BJ (cell line): ENCODE results near the gene CDKN2B-AS1. TPM values are rescaled to one million over a fixed set of nuclear protein-coding genes. Genes with fewer than 3 reads are reported as not detected.

Experiments used
- CTCF ChIA-PET: fragments of 350-600 bp; formaldehyde crosslinking; extraction: SDS; loops from one replicate; lab custom pipeline; 2021; ENCODE audit warnings: antibody characterized with exemption, inconsistent platforms; lab: Yijun Ruan, JAX
- POLR2A ChIA-PET: fragments of 300-600 bp; sonication (Branson Sonifier 250); formaldehyde crosslinking; extraction: SDS; loops from one replicate; lab custom pipeline; 2021; ENCODE audit warnings: antibody characterized with exemption; lab: Charles Lee
- DNase-seq: peaks from one replicate; pipeline ENCODE4 v3.0.0-alpha.2; 2011; ENCODE audit warnings: low read depth
- H3K27me3 ChIP-seq: 2 replicates; pipeline ENCODE4 v1.6.0; 2011; ENCODE audit warnings: low read length; ENCODE audit not compliant: control insufficient read depth, insufficient read depth
- H3K36me3 ChIP-seq: 2 replicates; pipeline ENCODE4 v1.5.1; 2011; ENCODE audit warnings: low read length; ENCODE audit not compliant: control insufficient read depth, insufficient read depth
- H3K4me3 ChIP-seq: 2 replicates; pipeline ENCODE4 v1.5.1; 2011; ENCODE audit warnings: low read depth, mild to moderate bottlenecking, control low read depth, low read length
- polyA plus RNA-seq: library from polyadenylated mRNA; depleted of rRNA; stranded (reverse); fragments of >200 nt; gene quantifications from 2 replicates; pipeline ENCODE4 v1.2.3, GENCODE V29; 2011
- TF ChIP-seq, protein P1 (sequence below): IDR thresholded peaks from 2 replicates; pipeline ENCODE4 v1.5.1; 2011; ENCODE audit warnings: low read depth, mild to moderate bottlenecking, control low read depth, inconsistent platforms, low read length, moderate library complexity; ENCODE audit not compliant: insufficient read depth

Gene CDKN2B-AS1
- polyA plus RNA-seq, 1 experiment: 0.59 TPM

DNA sequence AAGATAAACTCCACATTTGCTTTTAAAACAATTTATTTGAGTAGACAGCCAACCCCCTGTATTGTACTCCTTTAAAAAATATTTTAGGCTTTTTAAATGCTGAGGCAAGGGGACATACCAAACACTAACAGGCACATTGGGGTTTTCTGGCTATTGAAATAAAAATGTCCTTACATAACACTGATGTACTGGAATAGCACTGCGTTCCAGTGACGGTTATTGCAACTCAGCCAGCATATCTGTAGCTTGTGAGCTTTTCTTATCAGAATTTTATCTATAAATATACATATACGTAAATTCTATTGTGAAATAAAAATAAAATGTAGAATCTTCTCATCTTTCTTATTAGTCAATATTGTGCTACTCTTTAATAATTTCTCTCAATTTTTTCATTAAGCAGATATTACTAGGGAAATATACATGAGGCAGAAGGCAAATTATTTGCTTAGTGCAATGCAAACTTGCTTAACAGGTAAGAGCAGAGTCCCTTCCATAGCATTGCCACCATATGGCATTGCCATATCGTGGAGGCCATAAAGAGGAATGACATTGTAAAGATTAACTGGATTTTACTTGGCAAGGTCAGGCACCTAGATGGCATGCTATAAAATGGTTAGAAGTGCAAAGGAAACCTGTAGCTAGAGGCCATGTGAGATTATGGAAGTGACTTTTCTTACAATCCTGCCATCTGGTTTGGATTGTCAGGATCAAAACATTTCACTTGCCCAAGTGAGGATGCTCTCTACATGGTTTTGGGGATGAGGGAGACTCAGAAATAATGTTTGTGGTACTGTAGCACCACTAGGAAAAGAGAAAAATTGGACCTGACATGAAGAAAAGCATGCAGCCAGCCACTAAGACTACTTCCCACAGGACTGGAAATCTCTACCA, 109.3 kb downstream of the CDKN2B-AS1 start:
- Histone ChIP-seq H3K36me3 (no peaks in the 10 kb centered on the region), H3K4me3 (no peak overlapping the region), H3K27me3 (no peaks in the 10 kb centered on the region)
- CTCF ChIA-PET: interaction anchor here (1.3 to 1.9 kb wide), 4 partner anchors 16 to 290 kb away, joined by 4 to 6 read pairs (median 6); partner anchors contain the start of genes CDKN2A, CDKN2B and CDKN2B-AS1
- DNase-seq: no peak
- POLR2A ChIA-PET: interaction anchor here (0.9 kb wide), 1 partner anchor 19 kb away, joined by 4 read pairs; no protein-coding TSS in a partner anchor
- TF ChIP-seq, protein P1, sequence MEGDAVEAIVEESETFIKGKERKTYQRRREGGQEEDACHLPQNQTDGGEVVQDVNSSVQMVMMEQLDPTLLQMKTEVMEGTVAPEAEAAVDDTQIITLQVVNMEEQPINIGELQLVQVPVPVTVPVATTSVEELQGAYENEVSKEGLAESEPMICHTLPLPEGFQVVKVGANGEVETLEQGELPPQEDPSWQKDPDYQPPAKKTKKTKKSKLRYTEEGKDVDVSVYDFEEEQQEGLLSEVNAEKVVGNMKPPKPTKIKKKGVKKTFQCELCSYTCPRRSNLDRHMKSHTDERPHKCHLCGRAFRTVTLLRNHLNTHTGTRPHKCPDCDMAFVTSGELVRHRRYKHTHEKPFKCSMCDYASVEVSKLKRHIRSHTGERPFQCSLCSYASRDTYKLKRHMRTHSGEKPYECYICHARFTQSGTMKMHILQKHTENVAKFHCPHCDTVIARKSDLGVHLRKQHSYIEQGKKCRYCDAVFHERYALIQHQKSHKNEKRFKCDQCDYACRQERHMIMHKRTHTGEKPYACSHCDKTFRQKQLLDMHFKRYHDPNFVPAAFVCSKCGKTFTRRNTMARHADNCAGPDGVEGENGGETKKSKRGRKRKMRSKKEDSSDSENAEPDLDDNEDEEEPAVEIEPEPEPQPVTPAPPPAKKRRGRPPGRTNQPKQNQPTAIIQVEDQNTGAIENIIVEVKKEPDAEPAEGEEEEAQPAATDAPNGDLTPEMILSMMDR: no peak

DNA sequence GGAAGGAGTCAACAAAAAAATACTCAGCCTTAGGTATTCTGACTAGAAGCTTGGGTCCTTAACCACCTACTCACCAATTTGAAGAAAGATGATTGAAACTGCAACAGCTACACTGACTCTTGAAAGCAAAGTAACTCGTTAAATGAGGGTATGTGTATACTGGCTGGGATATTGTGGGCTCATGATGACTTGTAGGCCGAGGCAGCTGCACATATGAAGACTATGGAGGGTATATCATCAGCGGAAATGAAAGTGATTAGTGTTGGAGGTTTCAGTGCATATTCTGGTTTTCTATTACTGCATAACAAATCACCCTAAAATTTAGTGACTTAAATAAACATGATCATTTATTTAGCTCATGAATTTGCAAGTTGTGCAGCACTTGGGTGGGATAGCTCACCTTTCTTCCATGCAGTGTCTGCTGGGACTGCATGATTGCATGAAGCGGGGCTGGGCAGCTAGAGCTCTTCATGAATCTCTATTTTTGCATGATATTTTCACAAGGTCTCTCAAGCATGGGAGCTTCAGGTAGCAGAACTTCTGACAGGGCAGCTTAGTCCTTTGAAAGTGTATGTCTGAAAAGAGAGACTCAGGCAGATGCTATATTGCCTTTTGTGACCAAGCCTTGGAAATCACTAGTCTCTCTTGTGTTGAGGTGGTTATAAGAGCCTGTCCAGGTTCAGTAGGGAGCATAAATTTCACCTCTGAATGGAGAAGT, 110.6 kb downstream of the CDKN2B-AS1 start:
- DNase-seq: no peak
- no peak overlapping the region for H3K4me3 ChIP-seq
- TF ChIP-seq, protein P1: no peak
- POLR2A ChIA-PET: no interaction called here
- CTCF ChIA-PET: interaction anchor here (1.3 to 1.9 kb wide), 4 partner anchors 14 to 292 kb away, joined by 4 to 6 read pairs (median 6); partner anchors contain the start of genes CDKN2A, CDKN2B and CDKN2B-AS1
- H3K36me3 ChIP-seq: no peaks in the 10 kb centered on the region
- H3K27me3 ChIP-seq: no peaks in the 10 kb centered on the region

DNA sequence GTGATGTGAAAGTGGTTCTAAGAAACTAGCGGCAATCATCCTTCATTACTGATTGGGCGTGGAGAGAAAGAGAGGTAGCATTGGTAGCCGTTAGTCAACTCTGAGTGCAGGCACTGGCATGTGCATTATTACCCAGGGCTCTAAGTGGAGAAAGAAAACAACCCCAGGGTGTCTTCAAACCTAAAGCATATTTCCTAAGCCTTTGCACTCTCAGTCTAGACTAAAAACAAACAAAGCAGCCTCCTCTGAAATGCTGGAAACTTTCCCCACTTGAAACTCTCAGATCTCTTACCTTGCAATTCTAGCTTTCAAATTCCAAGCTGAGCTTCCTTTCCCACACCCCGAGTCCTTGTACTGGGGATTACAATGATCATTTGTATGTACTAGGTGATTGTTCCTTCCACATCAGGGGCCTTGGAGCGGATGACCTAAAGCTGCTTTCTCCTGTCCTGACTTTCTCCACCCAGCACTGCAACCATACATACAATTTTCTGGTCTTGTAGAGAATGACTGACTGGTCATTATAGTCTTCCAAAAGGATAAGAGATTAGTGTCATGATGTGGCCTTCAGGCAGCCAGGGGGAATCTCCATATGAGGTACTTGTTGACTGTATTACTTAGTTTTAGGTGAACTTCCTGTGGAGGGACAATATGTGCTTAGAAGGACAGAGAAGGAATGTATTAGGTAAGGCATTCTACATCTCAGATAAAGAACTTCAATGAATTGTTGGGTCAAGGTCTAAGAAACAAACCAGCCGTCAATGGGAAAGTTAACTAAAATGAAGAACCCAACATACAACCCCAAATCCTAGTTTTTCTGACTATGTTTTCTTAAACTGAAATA, 112.8 kb downstream of the CDKN2B-AS1 start:
- TF ChIP-seq, protein P1: no peak
- no peak for DNase-seq

DNA sequence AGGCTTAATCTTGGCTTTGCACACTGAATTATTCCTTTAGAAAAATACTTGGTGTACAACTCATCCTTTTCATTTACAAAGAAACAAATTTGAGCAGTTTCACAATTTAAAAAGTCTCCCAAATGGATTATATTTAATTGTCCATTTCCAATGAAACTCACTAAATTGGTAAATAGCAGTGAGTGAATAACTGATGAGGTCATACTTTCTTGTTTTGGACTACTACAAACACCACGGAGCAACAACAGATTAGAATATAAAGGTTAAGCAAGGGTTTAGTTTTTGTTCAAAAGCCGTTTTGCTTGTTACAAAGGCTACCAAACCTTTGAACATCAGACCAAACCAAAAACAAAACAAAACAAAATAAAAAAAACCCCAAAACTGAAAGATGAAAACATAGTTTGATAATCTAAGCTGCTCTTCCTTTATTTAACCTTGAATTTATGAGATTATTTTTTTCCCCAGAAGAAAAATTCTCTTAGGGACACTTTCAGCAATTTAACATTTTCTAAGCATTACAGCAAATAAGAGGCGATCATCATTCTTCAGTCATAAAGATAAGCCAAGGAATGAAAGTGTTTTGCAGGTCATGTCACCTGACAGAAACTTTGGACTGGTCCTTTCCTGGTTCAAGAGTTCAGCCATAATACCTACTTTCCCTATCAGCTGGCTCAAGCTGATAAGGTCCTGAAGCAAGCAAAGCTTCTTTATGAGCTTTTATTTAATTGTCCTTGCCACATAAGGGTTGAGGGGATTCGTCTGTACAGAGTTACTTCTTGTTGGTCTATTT, 114.2 kb downstream of the CDKN2B-AS1 start:
- POLR2A ChIA-PET: interaction anchor here (0.6 kb wide), 1 partner anchor 552 kb away, joined by 3 read pairs; no protein-coding TSS in a partner anchor

More for the DNA sequence above, 112.8 kb downstream of the CDKN2B-AS1 start:
- Histone ChIP-seq H3K4me3 (no peak overlapping the region), H3K27me3 (no peaks in the 10 kb centered on the region), H3K36me3 (no peaks in the 10 kb centered on the region)
- ChIA-PET CTCF (interaction anchor here (0.6 to 1.4 kb wide), 3 partner anchors 12 to 115 kb away, joined by 3 to 5 read pairs (median 3); no protein-coding TSS in a partner anchor), POLR2A (no interaction called here)

More for the DNA sequence above, 114.2 kb downstream of the CDKN2B-AS1 start:
- CTCF ChIA-PET: interaction anchor here (0.9 to 1.3 kb wide), 4 partner anchors 12 to 130 kb away, joined by 3 to 6 read pairs (median 4); no protein-coding TSS in a partner anchor
- Histone ChIP-seq H3K27me3 (no peaks in the 10 kb centered on the region), H3K36me3 (no peaks in the 10 kb centered on the region), H3K4me3 (no peak overlapping the region)
- TF ChIP-seq, protein P1: no peak
- DNase-seq: no peak
